SU-DHL-6 (cell line): ENCODE results near the gene MRPL2.

Source experiments
- H2AFZ ChIP-seq: fragments of 200-600 bp; sonication (generic); 2 replicates; pipeline ENCODE4 v1.6.1; 2014; ENCODE audit warnings: low read depth, mild to moderate bottlenecking, moderate library complexity, mixed read lengths, antibody characterized with exemption, low read length; ENCODE audit not compliant: severe bottlenecking
- H3F3A ChIP-seq: fragments of 200-600 bp; shearing (Covaris generic); 2 replicates; pipeline ENCODE4 v1.6.0; 2016; ENCODE audit warnings: antibody characterized with exemption, mild to moderate bottlenecking; ENCODE audit not compliant: insufficient read depth
- H3K27ac ChIP-seq: fragments of 200-600 bp; sonication (generic); 2 replicates; pipeline ENCODE4 v1.5.1; 2016; ENCODE audit warnings: low read depth, mild to moderate bottlenecking, low read length, moderate library complexity, mixed read lengths
- H3K27me3 ChIP-seq: fragments of 200-600 bp; sonication (generic), shearing (Covaris generic); 2 replicates; pipeline ENCODE4 v1.6.0; 2014; ENCODE audit warnings: mild to moderate bottlenecking, low read length
- H3K36me3 ChIP-seq: fragments of 200-600 bp; sonication (generic); 2 replicates; pipeline ENCODE4 v1.6.1; 2014; ENCODE audit warnings: mild to moderate bottlenecking, low read length, mixed read lengths
- H3K4me2 ChIP-seq: fragments of 300-600, 200-600 bp; shearing (Covaris generic), sonication (generic); 2 replicates; pipeline ENCODE4 v1.6.0; 2014; ENCODE audit warnings: low read length, low read depth, mild to moderate bottlenecking; ENCODE audit not compliant: poor library complexity, severe bottlenecking
- H3K4me3 ChIP-seq: fragments of 200-600 bp; sonication (generic); 2 replicates; pipeline ENCODE4 v1.5.1; 2014; ENCODE audit warnings: antibody characterized with exemption, low read length, mild to moderate bottlenecking, mixed read lengths; ENCODE audit not compliant: insufficient read depth, poor library complexity, severe bottlenecking
- H3K79me2 ChIP-seq: fragments of 200-600 bp; sonication (generic); 2 replicates; pipeline ENCODE4 v1.6.1; 2014; ENCODE audit warnings: mild to moderate bottlenecking, low read length, moderate library complexity; ENCODE audit not compliant: insufficient read depth
- H3K9ac ChIP-seq: fragments of 200-600 bp; sonication (generic); 2 replicates; pipeline ENCODE4 v1.7.0; 2014; ENCODE audit warnings: mild to moderate bottlenecking, low read length
- H3K9me2 ChIP-seq: fragments of 200-600 bp; sonication (generic); replicated peaks from 2 replicates; pipeline ENCODE4 v1.6.1; 2014; ENCODE audit warnings: low read length; ENCODE audit not compliant: insufficient read depth
- H3K9me3 ChIP-seq: fragments of 200-600 bp; sonication (generic); 2 replicates; pipeline ENCODE4 v1.6.1; 2014; ENCODE audit warnings: low read length, mixed read lengths; ENCODE audit not compliant: insufficient read depth
- H4K20me1 ChIP-seq: fragments of 200-600 bp; sonication (generic); 2 replicates; pipeline ENCODE4 v1.6.1; 2014; ENCODE audit warnings: low read depth, mild to moderate bottlenecking, antibody characterized with exemption, low read length, moderate library complexity, mixed read lengths
- CTCF ChIP-seq: fragments of 200-600 bp; sonication (generic); IDR thresholded peaks from one replicate; pipeline ENCODE4 v1.5.1; 2017; ENCODE audit warnings: antibody characterized with exemption, mild to moderate bottlenecking, low read length, moderate library complexity; ENCODE audit not compliant: insufficient read depth, poor library complexity, severe bottlenecking
- EZH2phosphoT487 ChIP-seq: fragments of 200-600 bp; sonication (generic), shearing (Covaris generic); conservative IDR thresholded peaks from 2 replicates; pipeline ENCODE4 v1.6.1; 2018; ENCODE audit warnings: mild to moderate bottlenecking, antibody characterized with exemption, low read length, moderate library complexity, mixed read lengths

Gene MRPL2

GRCh38 chr6:43034190-43034525 is 25.1 kb downstream of the MRPL2 start:
- Histone ChIP-seq H3K27me3 (no peaks in the 10 kb centered on the region), H4K20me1 (no peaks in the 10 kb centered on the region), H3K9me2 (no peaks in the 10 kb centered on the region), H3K79me2 (no peaks in the 10 kb centered on the region), H3K4me2 (no peak overlapping the region), H3K36me3 (peaks cover 11% of the 10 kb centered on the region), H3K4me3 (no peak overlapping the region), H3F3A (peaks cover 6% of the 10 kb centered on the region; the same call in 1 of the 2 replicates), H3K27ac (no peak overlapping the region), H2AFZ (no peak overlapping the region), H3K9ac (no peak overlapping the region), H3K9me3 (no peaks in the 10 kb centered on the region)
- TF ChIP-seq CTCF (no peak), EZH2phosphoT487 (no peak)

GRCh38 chr6:43033496-43034189 is 25.6 kb downstream of the MRPL2 start:
- no peak overlapping the region for H3K4me2 ChIP-seq
- TF ChIP-seq EZH2phosphoT487 (no peak), CTCF (no peak)
- H3K79me2 ChIP-seq: no peaks in the 10 kb centered on the region
- no peaks in the 10 kb centered on the region for H3K9me3 ChIP-seq
- no peak overlapping the region for H3K9ac ChIP-seq
- no peaks in the 10 kb centered on the region for H3K27me3 ChIP-seq
- no peak overlapping the region for H3K27ac ChIP-seq
- H3F3A ChIP-seq: peaks cover 6% of the 10 kb centered on the region; the same call in 1 of the 2 replicates
- H2AFZ ChIP-seq: no peak overlapping the region
- no peak overlapping the region for H3K4me3 ChIP-seq
- H3K9me2 ChIP-seq: no peaks in the 10 kb centered on the region
- H3K36me3 ChIP-seq: peaks cover 16% of the 10 kb centered on the region
- no peaks in the 10 kb centered on the region for H4K20me1 ChIP-seq

- no peak for TF ChIP-seq CTCF
- no peak for TF ChIP-seq EZH2phosphoT487
- Histone ChIP-seq H3K36me3 (peaks cover 21% of the 10 kb centered on the region), H4K20me1 (no peaks in the 10 kb centered on the region), H3K9me3 (no peaks in the 10 kb centered on the region), H3K4me2 (no peak overlapping the region), H3K79me2 (no peaks in the 10 kb centered on the region), H3K27me3 (no peaks in the 10 kb centered on the region), H2AFZ (no peak overlapping the region), H3K9me2 (no peaks in the 10 kb centered on the region), H3K27ac (no peak overlapping the region), H3K4me3 (no peak overlapping the region), H3K9ac (no peak overlapping the region), H3F3A (peaks cover 6% of the 10 kb centered on the region; the same call in 1 of the 2 replicates)
These were observed 26.9 kb downstream of the MRPL2 start for GRCh38 chr6:43032326-43032725.
